HT-29 (cell line): ENCODE data around the gene TDRD7. TPM values are rescaled to one million over a fixed set of nuclear protein-coding genes. Genes with fewer than 3 reads are reported as not detected.

Experiments
- DNase-seq: peaks from one replicate; pipeline ENCODE4 v3.0.0-alpha.2; 2015; ENCODE audit warnings: low spot score
- total RNA-seq: library from RNA; depleted of rRNA; stranded (reverse); fragments of >200 nt; shearing (Covaris generic); gene quantifications from 2 replicates; pipeline ENCODE4 v1.2.3, GENCODE V29; 2014; rRNA removed

Gene TDRD7, protein sequence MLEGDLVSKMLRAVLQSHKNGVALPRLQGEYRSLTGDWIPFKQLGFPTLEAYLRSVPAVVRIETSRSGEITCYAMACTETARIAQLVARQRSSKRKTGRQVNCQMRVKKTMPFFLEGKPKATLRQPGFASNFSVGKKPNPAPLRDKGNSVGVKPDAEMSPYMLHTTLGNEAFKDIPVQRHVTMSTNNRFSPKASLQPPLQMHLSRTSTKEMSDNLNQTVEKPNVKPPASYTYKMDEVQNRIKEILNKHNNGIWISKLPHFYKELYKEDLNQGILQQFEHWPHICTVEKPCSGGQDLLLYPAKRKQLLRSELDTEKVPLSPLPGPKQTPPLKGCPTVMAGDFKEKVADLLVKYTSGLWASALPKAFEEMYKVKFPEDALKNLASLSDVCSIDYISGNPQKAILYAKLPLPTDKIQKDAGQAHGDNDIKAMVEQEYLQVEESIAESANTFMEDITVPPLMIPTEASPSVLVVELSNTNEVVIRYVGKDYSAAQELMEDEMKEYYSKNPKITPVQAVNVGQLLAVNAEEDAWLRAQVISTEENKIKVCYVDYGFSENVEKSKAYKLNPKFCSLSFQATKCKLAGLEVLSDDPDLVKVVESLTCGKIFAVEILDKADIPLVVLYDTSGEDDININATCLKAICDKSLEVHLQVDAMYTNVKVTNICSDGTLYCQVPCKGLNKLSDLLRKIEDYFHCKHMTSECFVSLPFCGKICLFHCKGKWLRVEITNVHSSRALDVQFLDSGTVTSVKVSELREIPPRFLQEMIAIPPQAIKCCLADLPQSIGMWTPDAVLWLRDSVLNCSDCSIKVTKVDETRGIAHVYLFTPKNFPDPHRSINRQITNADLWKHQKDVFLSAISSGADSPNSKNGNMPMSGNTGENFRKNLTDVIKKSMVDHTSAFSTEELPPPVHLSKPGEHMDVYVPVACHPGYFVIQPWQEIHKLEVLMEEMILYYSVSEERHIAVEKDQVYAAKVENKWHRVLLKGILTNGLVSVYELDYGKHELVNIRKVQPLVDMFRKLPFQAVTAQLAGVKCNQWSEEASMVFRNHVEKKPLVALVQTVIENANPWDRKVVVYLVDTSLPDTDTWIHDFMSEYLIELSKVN
- 7.3 and 8.7 TPM in 2 replicates for total RNA-seq

DNA sequence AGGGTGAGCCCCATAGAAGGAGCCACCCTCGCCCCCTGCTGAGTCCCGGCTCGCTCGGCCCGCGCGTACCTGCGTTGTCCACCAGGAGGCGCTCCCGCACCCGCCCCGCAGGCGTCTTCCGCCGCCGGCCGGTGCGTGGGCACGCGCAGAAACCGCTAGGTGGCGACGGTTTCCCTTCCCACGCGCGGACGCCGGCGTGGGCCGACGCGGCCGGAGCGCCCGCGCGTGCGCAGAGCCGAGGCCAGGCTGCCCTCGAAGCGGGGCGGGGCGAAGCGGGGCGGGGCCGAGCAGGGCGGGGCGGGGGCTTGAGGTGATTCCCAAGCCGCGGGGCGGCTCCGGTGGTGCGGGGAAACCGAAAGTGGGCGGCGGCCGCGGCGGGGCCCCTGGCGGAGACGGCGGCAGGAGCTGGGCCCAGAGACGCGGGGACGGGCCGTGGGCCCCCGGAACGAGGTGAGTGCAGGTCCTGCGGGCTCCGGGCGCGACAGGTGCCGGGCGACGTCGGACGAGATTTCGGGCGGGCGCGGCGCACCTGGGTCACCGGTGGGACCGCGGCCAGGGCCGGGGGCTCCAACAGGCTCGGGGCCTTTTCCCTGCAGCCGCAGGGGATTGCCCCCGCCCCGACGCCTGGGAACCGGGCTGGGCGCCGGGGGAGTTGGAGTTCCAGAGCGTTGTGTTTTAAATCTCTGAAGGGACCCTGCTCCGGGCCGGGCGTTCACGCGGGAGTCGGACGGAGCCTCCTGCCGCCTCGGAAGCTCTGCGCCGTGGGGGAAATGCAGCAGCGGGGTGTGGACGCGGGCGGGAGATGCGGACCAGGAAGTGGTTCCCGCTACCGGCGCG, at the start of gene TDRD7:
Gene TDRD7, plus strand, starts transcription at position 308 of the 837 bp plus-strand sequence. CDS start 16,370 bp downstream, outside the sequence.
- DNase-seq, result peak; percentile 82

DNA sequence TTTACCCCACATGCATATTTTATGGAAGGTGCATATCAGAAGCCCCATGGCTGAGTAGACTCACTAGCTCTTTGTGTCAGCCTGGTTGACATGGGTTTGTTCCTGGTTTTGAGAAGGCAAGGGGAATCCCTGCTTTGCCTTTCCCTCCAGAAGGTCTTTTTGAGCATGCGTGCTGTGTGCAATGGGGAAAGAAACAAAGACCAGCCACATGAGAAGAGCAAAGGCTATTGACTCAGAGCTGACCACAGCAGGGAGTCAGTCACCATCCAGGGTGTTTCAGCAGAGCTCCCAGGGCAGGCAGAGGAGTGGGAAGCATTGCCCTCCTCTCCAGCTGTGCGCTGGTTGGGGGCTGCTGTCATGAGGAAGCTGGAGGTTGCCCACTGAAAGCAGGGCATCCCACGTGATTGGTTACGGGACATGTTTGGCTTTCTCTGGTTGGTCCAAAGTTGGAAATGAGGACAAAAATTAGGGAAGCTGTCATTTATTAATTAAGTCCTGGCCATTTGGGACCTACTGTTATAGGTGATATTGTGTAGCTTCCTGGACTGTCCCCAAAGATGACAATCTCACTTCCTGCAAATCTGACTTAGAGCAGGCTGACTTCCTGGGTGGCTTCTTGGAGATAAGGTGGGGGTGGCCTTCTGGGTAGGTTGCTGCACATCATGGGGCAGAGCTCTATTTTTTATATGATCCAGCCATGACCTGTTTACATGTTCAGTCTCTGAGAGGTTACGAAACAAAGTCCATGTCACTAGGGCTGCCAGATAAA, 48.9 kb upstream of the TDRD7 start:
- DNase-seq, result no peak

DNA sequence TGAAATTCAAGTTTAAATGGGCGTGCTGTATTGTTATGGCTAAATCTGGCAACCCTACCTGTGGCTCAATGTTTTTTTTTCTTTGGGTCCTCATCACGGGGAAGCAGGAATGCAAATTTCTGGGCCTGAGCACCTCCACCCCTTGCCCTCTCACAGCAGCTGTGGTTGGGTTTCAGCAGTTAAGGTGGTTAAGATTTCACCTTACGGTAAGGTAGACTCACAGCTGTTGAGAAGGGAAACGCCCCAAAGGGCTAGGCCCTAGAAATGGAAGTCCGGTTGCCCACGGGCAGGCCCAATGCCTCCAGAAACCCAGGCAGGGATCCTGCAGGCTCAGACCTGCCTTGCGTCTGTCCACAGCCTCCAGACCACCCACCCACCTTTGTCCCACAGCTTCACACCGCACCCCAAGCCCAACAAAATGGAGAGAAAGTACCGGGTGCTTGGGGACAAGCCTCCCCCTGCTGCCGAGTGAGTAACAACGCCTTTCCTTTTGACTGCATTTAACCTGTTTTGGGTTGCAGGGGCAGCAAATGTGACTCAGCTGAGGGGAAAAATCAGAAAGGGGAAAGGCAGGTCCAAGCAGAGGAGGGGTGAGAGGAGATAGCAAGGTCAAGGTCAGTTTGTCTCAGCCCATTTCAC, 48.1 kb upstream of the TDRD7 start:
- no peak for DNase-seq

DNA sequence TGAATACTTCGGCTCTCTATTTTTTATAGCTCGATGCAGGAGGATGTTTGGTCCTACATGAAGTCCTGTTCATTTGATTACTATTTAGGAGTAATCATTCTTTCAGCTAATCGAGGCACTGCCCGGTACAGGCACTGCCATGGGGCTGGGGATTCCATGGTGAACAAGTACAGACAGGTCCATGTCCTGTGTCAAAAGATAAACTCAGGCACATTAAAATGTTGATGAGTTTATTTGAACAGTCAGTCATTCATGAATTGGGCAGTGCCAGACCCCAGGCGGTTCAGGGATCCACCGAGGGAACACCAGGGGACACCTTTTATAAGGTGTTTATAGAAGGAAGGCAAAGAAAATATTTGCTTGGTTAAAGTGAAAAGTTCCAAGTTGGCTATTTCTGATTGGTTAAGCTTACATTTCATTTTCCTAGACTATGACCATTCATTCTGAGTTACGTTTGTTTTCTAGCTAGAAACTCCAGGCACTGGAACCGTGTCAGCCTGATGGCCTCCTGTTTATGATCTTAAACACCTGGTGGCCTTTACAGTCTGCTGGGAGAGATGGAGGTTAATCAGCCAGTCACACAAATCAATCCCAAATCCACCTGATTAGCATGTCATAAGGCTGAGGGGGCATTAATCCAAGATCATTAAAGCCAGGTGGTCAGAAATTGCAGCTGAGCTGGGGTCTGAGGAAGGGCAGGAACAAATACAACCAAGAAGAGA, 47.0 kb upstream of the TDRD7 start:
- no peak for DNase-seq

DNA sequence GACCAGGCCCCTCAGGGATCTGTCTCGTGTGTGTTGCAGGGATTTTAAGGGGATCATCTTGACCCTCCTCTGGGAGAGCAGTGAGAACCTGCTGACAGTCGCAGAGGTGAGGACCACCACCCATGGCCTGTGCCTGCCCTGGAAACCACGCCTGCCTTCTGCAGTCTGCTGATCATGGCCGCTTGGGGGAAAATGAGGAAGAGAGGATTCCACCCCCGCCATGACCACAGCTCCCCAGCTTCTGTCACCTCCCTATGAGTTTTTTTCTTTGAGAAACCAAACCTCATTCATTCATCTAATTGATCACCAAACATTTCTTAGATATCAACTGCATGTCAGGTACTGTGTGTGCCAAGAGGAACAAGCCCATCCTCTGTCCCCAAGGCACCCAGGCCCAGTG, 46.3 kb upstream of the TDRD7 start:
- DNase-seq, result no peak

DNA sequence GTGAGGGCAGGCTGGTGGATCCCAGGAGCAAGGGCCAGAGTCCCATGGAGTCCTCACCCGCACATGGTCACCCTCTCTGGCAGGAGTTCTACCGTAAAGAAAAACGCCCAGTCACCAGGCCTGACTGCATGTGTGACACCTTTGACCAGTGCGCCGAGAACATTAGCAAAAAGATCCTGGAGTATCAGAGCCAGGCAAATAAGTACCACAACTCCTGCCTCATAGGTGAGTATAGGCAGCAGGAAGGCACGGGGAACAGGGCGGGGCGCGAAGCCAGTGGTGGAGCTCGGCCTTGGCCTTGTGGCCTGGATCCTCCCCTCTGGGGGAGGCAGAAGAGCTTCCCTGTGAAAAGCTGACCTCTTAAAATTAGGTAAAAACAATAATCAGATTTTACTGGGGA, 45.4 kb upstream of the TDRD7 start:
- no peak for DNase-seq

DNA sequence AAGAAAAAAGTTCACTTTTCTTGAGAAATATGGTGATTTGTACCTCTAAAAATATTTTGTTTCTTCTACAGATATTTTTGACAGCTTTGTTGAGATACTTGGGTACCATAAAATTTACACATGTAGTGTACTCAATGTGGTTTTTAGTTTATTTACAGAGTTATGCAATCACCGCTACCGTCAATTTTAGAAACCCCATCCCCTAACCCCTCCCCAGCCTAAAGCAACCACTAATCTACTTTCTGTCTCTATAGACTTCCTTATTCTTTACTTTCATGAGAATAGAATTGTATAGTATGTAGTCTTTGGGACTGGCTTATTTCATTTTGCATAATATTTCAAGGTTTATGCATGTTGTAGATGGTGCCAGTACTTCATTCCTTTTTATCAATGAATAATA, 45.0 kb upstream of the TDRD7 start:
- no peak for DNase-seq

DNA sequence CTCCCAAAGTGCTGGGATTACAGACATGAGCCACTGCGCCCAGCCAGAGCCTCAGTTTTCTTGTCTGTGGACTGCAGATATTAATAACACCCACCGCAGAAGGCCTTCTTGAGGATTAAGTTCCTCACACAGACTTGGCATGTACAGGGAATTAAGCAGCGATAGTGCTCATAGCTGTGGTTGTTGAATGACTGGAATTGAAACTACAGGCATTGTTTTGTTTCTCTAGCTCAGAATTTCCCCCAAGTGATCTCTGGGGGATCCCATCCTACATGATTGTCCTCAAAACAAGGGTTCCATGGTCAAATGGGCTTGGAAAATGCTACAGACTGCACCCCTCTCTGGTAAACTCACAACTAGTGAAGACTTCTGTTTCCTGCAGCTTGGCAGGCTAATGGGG, 44.2 kb upstream of the TDRD7 start:
- no peak for DNase-seq

DNA sequence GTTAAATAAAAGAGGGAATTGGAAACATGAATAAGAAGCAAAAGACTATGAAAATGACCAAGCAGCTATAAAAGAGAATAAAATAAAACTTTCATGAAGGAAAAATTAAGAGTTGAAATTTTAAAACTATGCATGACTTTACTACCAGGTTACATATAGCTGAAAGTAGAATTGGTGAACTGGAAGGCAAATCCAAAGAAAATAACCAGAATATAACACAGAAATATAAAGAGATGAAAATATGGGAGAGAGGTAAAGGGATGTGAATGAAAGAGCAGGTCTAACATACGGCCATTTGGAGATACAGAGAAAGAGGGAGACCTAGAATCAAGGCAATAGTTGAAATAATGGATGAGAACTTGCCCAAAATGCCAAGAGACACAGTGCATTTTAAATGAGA, 42.9 kb upstream of the TDRD7 start:
- no peak for DNase-seq

DNA sequence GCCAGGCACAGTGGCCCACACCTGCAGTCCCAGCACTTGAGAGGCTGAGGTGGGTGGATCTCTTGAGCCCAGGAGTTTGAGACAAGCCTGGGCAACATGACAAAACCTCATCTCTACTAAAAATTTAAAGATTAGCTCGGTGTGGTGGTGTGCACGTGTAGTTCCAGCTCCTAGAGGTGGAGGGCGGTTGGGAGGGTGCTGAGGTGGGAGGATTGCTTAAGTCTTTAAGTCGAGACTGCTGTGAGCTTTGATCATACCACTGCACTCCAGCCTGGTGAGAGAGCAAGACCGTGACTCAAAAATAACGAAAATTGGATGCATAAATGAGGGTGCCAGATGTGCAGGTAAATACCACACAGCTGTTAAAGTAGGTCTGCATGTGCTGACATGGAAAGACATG, 39.3 kb upstream of the TDRD7 start:
- DNase-seq, result no peak

DNA sequence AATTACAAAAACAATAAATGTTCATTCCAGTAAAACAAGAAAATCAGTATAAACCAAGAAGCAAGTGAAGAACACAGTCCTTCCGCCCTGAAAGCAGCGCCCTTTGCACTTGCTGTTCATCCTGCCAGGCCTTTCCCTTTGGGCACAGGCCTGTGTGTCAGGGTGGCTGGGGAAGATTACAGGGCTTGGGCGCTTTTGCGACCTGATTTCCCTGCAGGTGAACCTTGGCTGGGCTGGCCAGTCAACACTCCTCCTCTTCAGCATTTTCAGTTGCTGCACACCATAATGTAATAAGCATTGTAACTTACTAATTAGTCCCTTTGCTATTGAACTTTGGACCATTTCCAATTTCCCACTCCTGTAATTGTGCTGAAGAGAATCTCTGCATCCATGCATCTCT, 38.6 kb upstream of the TDRD7 start:
- no peak for DNase-seq

DNA sequence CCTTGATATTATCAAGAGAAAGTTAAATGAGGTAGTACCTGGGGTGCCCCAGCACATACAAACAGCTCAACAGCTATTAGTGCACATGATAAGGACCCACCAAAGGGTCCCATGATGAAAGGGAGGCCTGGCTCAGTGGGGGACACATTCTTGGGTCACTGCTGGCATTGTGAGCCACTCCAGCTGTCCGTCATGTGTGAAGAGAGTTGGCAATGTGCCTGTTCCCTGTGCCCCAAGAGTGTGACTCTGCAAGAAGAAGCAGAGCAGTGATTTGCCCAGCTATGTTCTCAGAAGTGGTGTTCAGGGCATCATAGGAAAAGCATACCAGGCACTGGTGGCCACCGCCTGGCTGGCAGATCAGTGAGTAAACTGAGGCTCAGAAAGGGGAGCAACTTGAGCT, 37.1 kb upstream of the TDRD7 start:
- no peak for DNase-seq

DNA sequence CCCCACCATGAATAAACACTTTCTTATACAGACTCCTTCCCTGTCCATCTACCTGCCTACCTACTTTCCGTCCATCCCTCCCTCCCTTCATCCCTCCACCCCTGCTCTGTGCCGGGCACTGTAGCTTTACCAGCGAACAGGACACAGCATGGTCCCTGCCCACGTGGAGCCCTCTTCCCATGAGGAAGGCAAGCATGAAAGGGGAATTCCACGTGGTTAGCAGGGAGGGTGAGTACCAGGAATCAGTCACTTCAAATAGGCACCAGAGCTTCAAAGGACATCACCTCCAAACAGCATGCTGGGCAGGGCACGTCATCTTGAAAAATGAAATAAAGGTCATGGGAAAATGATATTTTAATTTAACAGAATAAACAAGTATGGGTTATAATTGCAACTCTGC, 35.0 kb upstream of the TDRD7 start:
- DNase-seq, result no peak

DNA sequence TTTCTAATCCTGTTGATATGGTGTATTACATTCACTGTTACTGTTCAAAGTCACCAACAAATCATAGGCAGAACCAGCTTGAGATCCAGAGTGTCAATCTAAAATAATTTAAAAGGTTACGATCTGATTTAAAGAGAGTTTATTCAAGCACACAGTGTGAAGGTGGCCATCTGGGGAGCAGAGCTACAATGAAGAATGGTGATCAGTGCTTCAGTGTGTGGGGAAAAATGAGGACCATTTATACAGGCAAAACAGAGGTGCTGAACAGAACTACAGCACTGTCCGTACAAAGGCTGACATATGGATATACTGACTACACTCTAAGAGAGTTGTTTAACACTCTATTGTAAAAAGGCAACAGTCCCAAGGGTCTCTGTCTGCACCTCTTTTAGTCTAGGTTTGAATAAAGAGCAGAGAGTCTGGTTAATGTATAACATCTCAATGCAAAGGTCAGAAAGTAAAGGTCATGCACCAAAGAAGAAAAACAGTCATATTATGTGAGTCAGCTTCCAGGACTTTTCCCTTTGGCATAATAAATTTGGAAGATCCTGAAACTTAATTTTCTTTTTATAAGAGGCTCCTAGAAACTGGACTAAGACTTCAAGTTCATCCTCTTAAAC, 29.7 kb upstream of the TDRD7 start:
- peak; percentile 29 for DNase-seq

DNA sequence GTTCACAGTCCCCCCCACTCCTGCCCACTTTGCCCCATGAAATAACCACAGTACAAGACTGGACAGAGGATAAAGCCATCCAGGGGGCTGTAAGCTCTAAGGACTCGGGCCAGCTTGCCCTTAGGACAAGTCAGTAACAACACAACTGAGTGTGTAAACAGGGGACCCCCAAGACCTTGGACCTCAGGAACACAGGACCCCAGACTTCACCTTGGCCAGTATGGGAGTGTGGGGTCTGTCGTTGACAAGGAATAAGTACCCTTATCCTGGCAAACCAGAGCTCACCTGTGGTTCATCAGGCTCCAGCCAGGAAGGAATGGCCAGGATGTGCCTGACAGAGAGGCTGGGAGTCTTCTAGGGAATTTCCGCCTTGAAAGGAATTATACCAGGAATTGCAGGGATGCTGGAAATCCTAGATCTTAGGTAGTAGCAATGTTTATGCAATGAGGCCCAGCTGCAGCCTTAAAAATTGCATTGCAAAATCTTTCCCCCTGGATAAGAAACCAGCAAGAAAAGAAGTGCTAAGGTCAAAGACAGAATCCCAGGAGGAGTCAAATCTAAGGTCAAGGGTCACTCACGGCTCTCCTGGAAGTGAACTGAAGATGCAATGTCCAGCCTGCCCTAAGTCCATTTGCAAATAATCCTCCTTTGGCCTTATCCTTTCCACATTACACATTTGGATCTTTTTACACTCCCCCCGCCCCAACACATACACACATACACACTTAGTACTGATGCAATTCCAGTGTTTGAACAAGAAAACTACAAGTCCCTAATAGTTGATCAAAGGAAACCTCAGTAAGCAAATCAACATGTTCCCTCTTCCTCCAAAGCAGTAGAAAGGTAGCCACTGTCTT, 27.3 kb upstream of the TDRD7 start:
- DNase-seq, result no peak

DNA sequence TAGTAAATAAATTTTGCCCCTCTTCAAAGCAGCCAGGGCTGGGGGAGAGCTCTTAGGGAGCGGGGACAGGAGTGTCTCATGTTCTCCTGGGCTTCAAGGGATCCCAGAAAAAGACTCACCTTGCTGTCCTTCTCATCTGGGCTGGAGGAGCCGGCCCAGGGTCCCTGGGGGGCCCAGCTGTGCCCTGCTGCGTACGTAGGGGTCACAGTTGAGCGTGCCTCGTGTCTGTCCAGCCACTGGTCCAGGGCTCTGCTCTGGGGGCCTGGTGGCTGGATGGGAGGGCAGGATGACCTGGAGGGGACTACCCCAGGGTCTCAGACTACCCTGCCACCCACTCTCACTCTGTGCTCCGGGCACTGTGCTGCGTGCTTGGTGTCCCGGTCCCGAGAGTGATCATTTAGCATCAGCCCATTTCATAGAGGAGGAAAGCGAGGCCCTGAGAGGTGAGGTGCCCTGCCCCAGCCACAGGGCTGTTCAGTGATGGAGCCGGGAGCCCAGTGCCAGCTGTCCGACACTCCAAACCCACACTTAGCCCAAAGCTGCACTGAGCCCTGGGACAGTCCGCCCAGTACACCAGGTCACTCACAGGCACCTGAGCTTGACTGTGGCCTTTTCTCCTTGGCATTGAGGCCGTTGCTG, 26.2 kb upstream of the TDRD7 start:
- DNase-seq, result no peak

DNA sequence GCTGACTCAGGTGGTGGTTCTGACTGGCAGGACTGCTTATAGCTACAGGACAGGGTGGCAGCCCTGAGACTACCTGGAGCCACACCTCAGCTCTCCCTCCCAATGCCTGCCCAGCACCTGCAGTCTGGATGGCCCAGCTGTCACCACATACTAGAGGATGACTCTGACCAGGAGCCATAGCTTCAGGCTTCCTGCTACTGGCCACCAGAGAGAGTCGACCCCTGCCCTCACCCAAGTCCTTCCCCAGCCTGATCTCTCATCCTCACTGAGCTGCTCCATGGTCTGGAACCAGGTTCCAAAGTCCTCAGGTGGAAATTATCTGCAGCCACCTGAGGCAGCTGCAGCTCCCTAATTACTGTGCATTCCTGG, 25.6 kb upstream of the TDRD7 start:
- no peak for DNase-seq
